Prostate gland (tissue), 2 donors: ENCODE measurements around the gene DUSP12.
"Not testable (repeated sequence)": the region's sequence is repeated elsewhere in the genome, so short reads cannot be mapped to it uniquely, and the experiment has no call there.

ENCODE experiments used
- POLR2AphosphoS5 ChIP-seq: sonication (generic); formaldehyde crosslinking; IDR thresholded peaks from one replicate; pipeline ENCODE4 v1.6.1; 2017; ENCODE audit warnings: antibody characterized with exemption
- TF ChIP-seq, protein P1 (sequence below), 4 experiments: fragments of 200-600 bp in 2 of 4; fragments of 450-650 bp in 2 of 4; sonication (generic) in 2 of 4; IDR thresholded peaks; 1 replicate in 3 of 4; 2 replicates in 1 of 4; pipeline ENCODE4 v1.5.1; 2016 to 2019; ENCODE audit warnings: antibody characterized with exemption in 4 of 4, mild to moderate bottlenecking in 2 of 4, moderate library complexity in 2 of 4

DNA sequence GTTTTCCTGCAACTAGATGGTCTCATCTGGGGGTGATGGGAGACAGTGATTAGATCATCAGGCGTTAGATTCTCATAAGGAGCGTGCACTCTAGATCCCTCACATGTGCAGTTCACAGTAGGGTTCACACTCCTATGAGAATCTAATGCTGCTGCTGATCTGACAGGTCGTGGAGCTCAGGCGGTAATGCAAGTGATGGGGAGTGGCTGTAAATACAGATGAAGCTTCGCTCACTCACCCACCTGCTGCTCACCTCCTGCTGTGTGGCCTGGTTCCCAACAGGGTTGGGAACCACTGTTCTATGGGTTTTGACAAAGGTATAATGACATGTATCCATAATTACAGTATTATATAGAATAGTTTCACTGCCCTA, 20.1 kb downstream of the DUSP12 start:
- not testable (repeated sequence) for TF ChIP-seq POLR2AphosphoS5
- TF ChIP-seq, protein P1, sequence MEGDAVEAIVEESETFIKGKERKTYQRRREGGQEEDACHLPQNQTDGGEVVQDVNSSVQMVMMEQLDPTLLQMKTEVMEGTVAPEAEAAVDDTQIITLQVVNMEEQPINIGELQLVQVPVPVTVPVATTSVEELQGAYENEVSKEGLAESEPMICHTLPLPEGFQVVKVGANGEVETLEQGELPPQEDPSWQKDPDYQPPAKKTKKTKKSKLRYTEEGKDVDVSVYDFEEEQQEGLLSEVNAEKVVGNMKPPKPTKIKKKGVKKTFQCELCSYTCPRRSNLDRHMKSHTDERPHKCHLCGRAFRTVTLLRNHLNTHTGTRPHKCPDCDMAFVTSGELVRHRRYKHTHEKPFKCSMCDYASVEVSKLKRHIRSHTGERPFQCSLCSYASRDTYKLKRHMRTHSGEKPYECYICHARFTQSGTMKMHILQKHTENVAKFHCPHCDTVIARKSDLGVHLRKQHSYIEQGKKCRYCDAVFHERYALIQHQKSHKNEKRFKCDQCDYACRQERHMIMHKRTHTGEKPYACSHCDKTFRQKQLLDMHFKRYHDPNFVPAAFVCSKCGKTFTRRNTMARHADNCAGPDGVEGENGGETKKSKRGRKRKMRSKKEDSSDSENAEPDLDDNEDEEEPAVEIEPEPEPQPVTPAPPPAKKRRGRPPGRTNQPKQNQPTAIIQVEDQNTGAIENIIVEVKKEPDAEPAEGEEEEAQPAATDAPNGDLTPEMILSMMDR (IDR thresholded peaks at IDR 0.05) = not testable (repeated sequence)
